NT2/D1 (cell line): ENCODE results near the gene MGAT4A.
"Not testable (repeated sequence)": the region's sequence is repeated elsewhere in the genome, so short reads cannot be mapped to it uniquely, and the experiment has no call there.

ENCODE experiments used
- DNase-seq: peaks from one replicate; pipeline ENCODE4 v3.0.0-alpha.2; 2011; ENCODE audit warnings: low read depth, low spot score
- H3K27me3 ChIP-seq: 2 replicates; pipeline ENCODE4 v1.6.0; 2011; ENCODE audit warnings: mild to moderate bottlenecking; ENCODE audit not compliant: insufficient read length, insufficient read depth
- H3K36me3 ChIP-seq: 2 replicates; pipeline ENCODE4 v1.6.1; 2011; ENCODE audit warnings: mild to moderate bottlenecking, low read length, mixed read lengths; ENCODE audit not compliant: insufficient read depth, insufficient read length
- H3K4me1 ChIP-seq: 2 replicates; pipeline ENCODE4 v1.5.1; 2011; ENCODE audit not compliant: insufficient read depth, insufficient read length
- H3K4me3 ChIP-seq: 2 replicates; pipeline ENCODE4 v1.5.1; 2011; ENCODE audit warnings: low read depth; ENCODE audit not compliant: insufficient read length
- H3K9ac ChIP-seq: 2 replicates; pipeline ENCODE4 v1.6.0; 2011; ENCODE audit warnings: low read depth; ENCODE audit not compliant: insufficient read length
- H3K9me3 ChIP-seq: 2 replicates; pipeline ENCODE4 v1.5.1; 2011; ENCODE audit warnings: mild to moderate bottlenecking, low read length; ENCODE audit not compliant: insufficient read depth
- SUZ12 ChIP-seq: IDR thresholded peaks from 2 replicates; pipeline ENCODE4 v1.6.1; 2011; ENCODE audit not compliant: insufficient read length, insufficient read depth; ENCODE audit errors: extremely low read depth
- YY1 ChIP-seq: IDR thresholded peaks from 2 replicates; pipeline ENCODE4 v1.6.1; 2011; ENCODE audit not compliant: insufficient read length, insufficient read depth
- ZNF274 ChIP-seq: IDR thresholded peaks from 2 replicates; pipeline ENCODE4 v1.6.1; 2011; ENCODE audit warnings: mild to moderate bottlenecking, low read depth, low read length

Gene MGAT4A

GRCh38 chr2:98759827-98760625 is 29.1 kb upstream of the MGAT4A start:
- Histone ChIP-seq H3K36me3 (no peaks in the 10 kb centered on the region), H3K9ac (no peak overlapping the region), H3K4me1 (no peaks in the 10 kb centered on the region), H3K27me3 (no peaks in the 10 kb centered on the region), H3K9me3 (no peaks in the 10 kb centered on the region), H3K4me3 (no peak overlapping the region)
- TF ChIP-seq YY1 (no peak), SUZ12 (no peak), ZNF274 (no peak)
- no peak for DNase-seq

GRCh38 chr2:98759338-98759737 is 28.4 kb upstream of the MGAT4A start:
- H3K27me3 ChIP-seq: no peaks in the 10 kb centered on the region
- H3K36me3 ChIP-seq: no peaks in the 10 kb centered on the region
- H3K4me3 ChIP-seq: no peak overlapping the region
- no peak for DNase-seq
- H3K9me3 ChIP-seq: no peaks in the 10 kb centered on the region
- H3K4me1 ChIP-seq: no peaks in the 10 kb centered on the region
- H3K9ac ChIP-seq: no peak overlapping the region
- TF ChIP-seq YY1 (no peak), ZNF274 (no peak), SUZ12 (no peak)

DNA sequence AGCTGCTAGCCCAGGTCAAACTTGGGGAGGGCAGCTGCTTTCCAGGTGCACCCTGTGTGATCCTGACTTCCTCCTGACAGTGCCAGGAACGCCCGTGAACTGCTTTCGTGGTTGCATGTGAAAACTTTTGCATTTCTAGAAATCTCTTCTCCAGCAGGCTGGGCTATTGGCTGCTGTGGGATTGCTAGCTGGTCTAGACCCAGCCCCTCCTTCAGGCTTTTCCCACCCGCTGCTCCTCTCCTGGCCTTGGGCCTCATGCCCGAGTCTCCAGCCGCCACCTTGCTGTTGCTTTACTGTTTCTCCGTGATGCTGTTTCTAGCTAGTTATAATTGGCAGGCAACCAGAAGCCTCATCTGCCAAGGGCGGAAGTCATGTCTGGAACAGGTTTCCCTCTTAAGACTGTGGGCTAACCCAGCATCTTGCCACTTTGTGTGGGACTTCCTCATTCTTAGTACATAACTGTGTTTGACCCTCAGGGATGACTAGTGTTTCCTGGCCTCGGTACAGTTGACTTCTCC is 27.0 kb upstream of the MGAT4A start:
- TF ChIP-seq YY1 (no peak), SUZ12 (no peak), ZNF274 (no peak)
- Histone ChIP-seq H3K9me3 (no peaks in the 10 kb centered on the region), H3K27me3 (no peaks in the 10 kb centered on the region), H3K4me1 (no peaks in the 10 kb centered on the region), H3K4me3 (no peak overlapping the region), H3K36me3 (no peaks in the 10 kb centered on the region), H3K9ac (no peak overlapping the region)
- DNase-seq: no peak

GRCh38 chr2:98753801-98754200 is 22.9 kb upstream of the MGAT4A start:
- Histone ChIP-seq H3K9me3 (no peaks in the 10 kb centered on the region), H3K27me3 (no peaks in the 10 kb centered on the region), H3K9ac (no peak overlapping the region), H3K36me3 (no peaks in the 10 kb centered on the region), H3K4me1 (no peaks in the 10 kb centered on the region), H3K4me3 (no peak overlapping the region)
- TF ChIP-seq ZNF274 (no peak), YY1 (no peak), SUZ12 (no peak)
- DNase-seq: no peak

DNA sequence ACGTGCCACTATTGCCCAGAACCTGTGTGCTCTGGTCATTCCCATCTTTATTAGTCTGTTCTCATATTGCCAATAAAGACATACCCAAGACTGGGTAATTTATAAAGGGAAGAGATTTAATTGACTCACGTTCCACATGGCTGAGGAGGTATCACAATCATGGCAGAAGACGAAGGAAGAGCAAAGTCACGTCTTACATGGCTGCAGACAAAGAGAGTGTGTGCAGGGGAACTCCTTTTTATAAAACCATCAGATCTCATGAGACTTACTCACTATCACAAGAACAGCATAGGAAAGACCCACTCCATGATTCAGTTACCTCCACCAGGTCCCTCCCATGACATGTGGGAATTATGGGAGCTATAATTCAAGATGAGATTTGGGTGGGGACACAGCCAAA is 21.8 kb upstream of the MGAT4A start:
- H3K36me3 ChIP-seq, H3K4me1 ChIP-seq, H3K9me3 ChIP-seq, H3K9ac ChIP-seq, H3K4me3 ChIP-seq, DNase-seq, H3K27me3 ChIP-seq: not testable (repeated sequence)

DNA sequence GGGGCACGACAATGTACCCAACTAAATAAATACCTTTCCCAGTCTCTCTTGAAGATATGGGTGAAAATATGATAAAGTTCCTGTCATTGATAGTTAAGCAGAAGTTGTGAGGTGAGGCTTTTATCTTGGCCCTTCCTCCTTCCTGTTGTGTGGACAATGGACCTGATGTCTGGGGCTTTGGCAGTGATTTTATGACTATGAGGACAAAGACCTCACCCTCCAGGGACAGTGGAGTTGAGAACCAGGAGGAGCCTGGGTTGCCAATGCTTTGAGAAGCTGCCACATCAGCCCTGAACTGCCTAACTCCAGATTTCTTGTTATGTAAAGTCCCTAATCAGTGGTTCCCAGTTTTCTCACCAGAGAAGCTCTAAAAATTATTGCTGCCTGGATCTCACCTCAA is 20.8 kb upstream of the MGAT4A start:
- no peaks in the 10 kb centered on the region for H3K36me3 ChIP-seq
- no peak overlapping the region for H3K9ac ChIP-seq
- H3K27me3 ChIP-seq: no peaks in the 10 kb centered on the region
- no peak for TF ChIP-seq YY1
- H3K4me3 ChIP-seq: no peak overlapping the region
- DNase-seq: no peak
- H3K9me3 ChIP-seq: no peaks in the 10 kb centered on the region
- H3K4me1 ChIP-seq: peaks cover 7% of the 10 kb centered on the region

GRCh38 chr2:98750593-98751282 is 19.8 kb upstream of the MGAT4A start:
- no peak for TF ChIP-seq YY1
- no peaks in the 10 kb centered on the region for H3K27me3 ChIP-seq
- H3K9ac ChIP-seq: no peak overlapping the region
- H3K36me3 ChIP-seq: no peaks in the 10 kb centered on the region
- no peaks in the 10 kb centered on the region for H3K9me3 ChIP-seq
- peaks cover 7% of the 10 kb centered on the region for H3K4me1 ChIP-seq
- no peak overlapping the region for H3K4me3 ChIP-seq
- DNase-seq: no peak
